ACC112 (cell line): Measurements from ENCODE around the gene UGT8.

Source experiments
- H2AFZ ChIP-seq: fragments of 200-600 bp; sonication (generic); one replicate; pipeline ENCODE4 v1.6.0; 2017; ENCODE audit warnings: antibody characterized with exemption, low read length; ENCODE audit not compliant: unreplicated experiment
- H3K27ac ChIP-seq: fragments of 200-600 bp; sonication (generic); 2 replicates; pipeline ENCODE4 v1.5.1; 2014; ENCODE audit warnings: low read depth, mild to moderate bottlenecking, antibody characterized with exemption, low read length, moderate library complexity
- H3K27me3 ChIP-seq: fragments of 200-600 bp; sonication (generic); 2 replicates; pipeline ENCODE4 v1.6.1; 2014; ENCODE audit warnings: mild to moderate bottlenecking, antibody characterized with exemption, low read length, moderate library complexity, mixed read lengths; ENCODE audit not compliant: insufficient read depth
- H3K36me3 ChIP-seq: fragments of 200-600 bp; sonication (generic); 2 replicates; pipeline ENCODE4 v1.6.1; 2016; ENCODE audit warnings: mild to moderate bottlenecking, antibody characterized with exemption, low read length, moderate library complexity, mixed read lengths; ENCODE audit not compliant: insufficient read depth
- H3K4me1 ChIP-seq: fragments of 200-600 bp; sonication (generic); one replicate; pipeline ENCODE4 v1.6.1; 2016; ENCODE audit warnings: low read length, mixed read lengths; ENCODE audit not compliant: insufficient read depth, unreplicated experiment, control insufficient read depth
- H3K4me3 ChIP-seq: fragments of 200-600 bp; sonication (generic); 2 replicates; pipeline ENCODE4 v1.5.1; 2014; ENCODE audit warnings: mild to moderate bottlenecking, low read depth, low read length
- H3K79me2 ChIP-seq: fragments of 200-600 bp; sonication (generic); one replicate; pipeline ENCODE4 v1.6.0; 2016; ENCODE audit warnings: low read length; ENCODE audit not compliant: control insufficient read depth, unreplicated experiment, insufficient read depth

UGT8 gene

DNA sequence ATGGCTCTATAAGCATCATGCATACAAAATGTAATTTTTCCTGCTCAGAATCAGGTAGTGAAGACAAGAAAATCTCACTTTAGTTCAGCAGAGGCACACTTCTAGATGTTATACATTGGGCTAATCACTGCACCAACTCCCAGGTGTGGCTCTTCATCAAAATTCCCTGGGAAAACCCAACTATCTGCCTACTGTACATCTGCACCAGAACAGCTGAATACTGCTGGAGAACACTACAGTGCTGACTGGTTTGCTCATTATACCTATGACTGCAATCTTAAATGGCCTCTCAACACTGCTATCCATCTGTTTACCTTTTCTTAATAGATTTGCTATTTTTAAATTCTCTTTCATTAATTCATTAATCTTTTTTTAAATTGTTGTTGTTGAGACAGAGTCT, 92.0 kb downstream of the UGT8 start:
- H3K4me3 ChIP-seq: no peak overlapping the region
- no peak overlapping the region for H2AFZ ChIP-seq
- H3K27ac ChIP-seq: no peak overlapping the region
- no peaks in the 10 kb centered on the region for H3K79me2 ChIP-seq
- H3K36me3 ChIP-seq: no peaks in the 10 kb centered on the region
- H3K4me1 ChIP-seq: no peaks in the 10 kb centered on the region
- peaks cover 22% of the 10 kb centered on the region for H3K27me3 ChIP-seq

GRCh38 chr4:114691865-114692264, 93.3 kb downstream of the UGT8 start:
- H3K4me1 ChIP-seq: no peaks in the 10 kb centered on the region
- H2AFZ ChIP-seq: peak overlapping the region; percentile 27
- no peaks in the 10 kb centered on the region for H3K36me3 ChIP-seq
- H3K27me3 ChIP-seq: peaks cover 13% of the 10 kb centered on the region
- no peaks in the 10 kb centered on the region for H3K79me2 ChIP-seq
- H3K4me3 ChIP-seq: no peak overlapping the region
- H3K27ac ChIP-seq: no peak overlapping the region

GRCh38 chr4:114692958-114693357, 94.4 kb downstream of the UGT8 start:
- H3K27me3 ChIP-seq: 0 out of 2 replicates have a peak, but pooled peaks cover 11% of the 10 kb centered on the region
- H3K4me1 ChIP-seq: no peaks in the 10 kb centered on the region
- no peak overlapping the region for H3K4me3 ChIP-seq
- H3K27ac ChIP-seq: no peak overlapping the region
- no peak overlapping the region for H2AFZ ChIP-seq
- no peaks in the 10 kb centered on the region for H3K36me3 ChIP-seq
- no peaks in the 10 kb centered on the region for H3K79me2 ChIP-seq

GRCh38 chr4:114694770-114695169, 96.2 kb downstream of the UGT8 start:
- Histone ChIP-seq H3K36me3 (no peaks in the 10 kb centered on the region), H3K79me2 (no peaks in the 10 kb centered on the region), H3K27me3 (peaks cover 6% of the 10 kb centered on the region; the same call in 1 of the 2 replicates), H3K4me1 (no peaks in the 10 kb centered on the region), H3K4me3 (no peak overlapping the region), H2AFZ (no peak overlapping the region), H3K27ac (no peak overlapping the region)

DNA sequence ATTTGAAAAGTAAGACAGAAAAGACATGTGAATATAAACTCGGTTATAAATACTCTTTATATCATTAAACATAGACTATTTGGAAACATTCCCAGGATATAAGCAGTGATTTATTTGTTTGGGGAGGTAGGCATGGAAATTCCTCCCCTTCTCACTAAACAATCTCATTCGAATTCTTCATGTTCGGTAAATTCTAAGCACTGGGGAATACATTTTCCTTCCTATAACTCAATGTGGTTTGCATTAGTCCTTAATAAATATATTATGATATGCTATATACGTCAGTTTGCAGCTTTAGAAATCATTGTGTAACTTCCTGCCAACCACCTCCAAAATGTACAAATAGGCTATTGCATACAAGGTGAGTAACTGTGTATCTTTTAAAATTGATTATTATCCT, 99.6 kb downstream of the UGT8 start:
- H3K79me2 ChIP-seq: no peaks in the 10 kb centered on the region
- H3K4me1 ChIP-seq: no peaks in the 10 kb centered on the region
- no peaks in the 10 kb centered on the region for H3K36me3 ChIP-seq

GRCh38 chr4:114701491-114701890, 102.9 kb downstream of the UGT8 start:
- no peak overlapping the region for H3K4me3 ChIP-seq
- peaks cover 19% of the 10 kb centered on the region for H3K27me3 ChIP-seq
- no peaks in the 10 kb centered on the region for H3K4me1 ChIP-seq
- H3K79me2 ChIP-seq: no peaks in the 10 kb centered on the region
- no peak overlapping the region for H3K27ac ChIP-seq
- no peak overlapping the region for H2AFZ ChIP-seq
- no peaks in the 10 kb centered on the region for H3K36me3 ChIP-seq

More for the DNA sequence above, 99.6 kb downstream of the UGT8 start:
- Histone ChIP-seq H2AFZ (no peak overlapping the region), H3K27ac (no peak overlapping the region), H3K4me3 (no peak overlapping the region), H3K27me3 (peaks cover 19% of the 10 kb centered on the region)

DNA sequence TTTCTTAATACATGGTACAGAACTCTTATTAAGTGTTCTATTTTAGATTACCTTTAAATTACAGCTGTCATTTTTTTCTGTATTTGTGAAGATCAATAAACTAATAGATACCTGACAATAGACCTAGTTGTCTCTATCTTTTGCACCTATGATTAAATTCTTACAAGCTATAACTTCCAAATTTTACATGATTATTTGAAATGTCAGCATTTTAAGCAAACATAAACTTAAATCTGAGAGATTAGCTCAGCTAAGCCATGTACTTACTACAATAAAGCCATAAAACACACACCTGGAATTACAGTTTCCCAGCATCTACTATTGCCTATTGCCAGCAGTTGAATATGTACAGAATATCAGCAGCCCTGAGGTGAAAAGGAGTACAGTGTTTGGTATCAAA, 118.8 kb downstream of the UGT8 start:
- peaks cover 35% of the 10 kb centered on the region for H3K27me3 ChIP-seq
- H2AFZ ChIP-seq: no peak overlapping the region
- no peak overlapping the region for H3K27ac ChIP-seq
- H3K4me3 ChIP-seq: no peak overlapping the region
- no peaks in the 10 kb centered on the region for H3K36me3 ChIP-seq
- H3K4me1 ChIP-seq: no peaks in the 10 kb centered on the region
- H3K79me2 ChIP-seq: no peaks in the 10 kb centered on the region

DNA sequence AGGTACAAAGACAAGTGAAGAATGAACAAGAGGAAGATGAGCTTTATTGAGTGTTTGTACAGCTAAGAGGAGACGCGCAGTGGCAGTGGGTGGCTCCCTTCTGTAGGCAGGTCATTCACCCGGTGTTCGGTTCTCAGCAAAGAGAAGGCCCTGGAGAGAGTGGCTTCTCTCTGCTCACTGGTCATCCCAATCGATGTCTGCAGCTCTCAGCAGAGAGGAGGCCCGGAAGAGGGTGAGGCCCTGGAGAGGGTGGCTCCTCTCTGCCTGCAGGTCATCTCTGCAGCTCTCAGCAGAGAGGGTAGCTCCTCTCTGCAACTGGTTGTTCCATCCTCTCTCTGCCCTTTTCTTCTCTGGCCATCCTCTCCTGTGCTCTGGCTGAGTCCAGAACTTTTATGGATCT, 126.5 kb downstream of the UGT8 start:
- Histone ChIP-seq H3K27me3 (peaks cover 9% of the 10 kb centered on the region), H2AFZ (no peak overlapping the region), H3K4me1 (no peaks in the 10 kb centered on the region), H3K4me3 (no peak overlapping the region), H3K27ac (no peak overlapping the region), H3K79me2 (no peaks in the 10 kb centered on the region), H3K36me3 (no peaks in the 10 kb centered on the region)

DNA sequence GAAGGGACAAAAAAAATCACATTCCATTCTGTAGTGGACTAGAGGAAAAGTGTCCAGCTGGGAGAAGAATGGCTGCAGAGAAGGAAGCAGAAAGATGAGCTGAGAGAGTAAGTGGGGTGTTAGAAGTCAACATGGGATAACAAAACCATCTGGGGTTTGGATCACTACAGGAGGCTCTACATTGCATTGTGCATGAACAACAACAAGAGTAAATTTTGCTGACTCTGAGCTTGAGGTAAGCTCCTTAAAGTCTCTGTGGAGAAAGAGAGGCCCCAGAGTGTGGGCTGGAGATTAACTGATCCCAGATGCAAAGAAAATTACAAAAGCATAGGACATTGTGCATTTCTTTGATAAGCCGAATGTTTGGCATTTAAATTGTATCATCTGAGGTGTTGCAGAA, 128.9 kb downstream of the UGT8 start:
- no peaks in the 10 kb centered on the region for H3K79me2 ChIP-seq
- peaks cover 16% of the 10 kb centered on the region for H3K27me3 ChIP-seq
- no peaks in the 10 kb centered on the region for H3K4me1 ChIP-seq
- H2AFZ ChIP-seq: no peak overlapping the region
- no peak overlapping the region for H3K27ac ChIP-seq
- no peak overlapping the region for H3K4me3 ChIP-seq
- no peaks in the 10 kb centered on the region for H3K36me3 ChIP-seq
